GM12878 (cell line): ENCODE results near the gene TMEM61. TPM values are rescaled to one million over a fixed set of nuclear protein-coding genes. Genes with fewer than 3 reads are reported as not detected.

Source experiments
- BCLAF1 ChIP-seq: fragments of 450-650 bp; IDR thresholded peaks from 2 replicates; pipeline ENCODE4 v1.6.1; 2017; ENCODE audit warnings: antibody characterized with exemption, mild to moderate bottlenecking, moderate library complexity
- FOXK2 ChIP-seq: fragments of 450-650 bp; IDR thresholded peaks from 2 replicates; pipeline ENCODE4 v1.6.1; 2017; ENCODE audit warnings: mild to moderate bottlenecking, moderate library complexity
- JUNB ChIP-seq: IDR thresholded peaks from 2 replicates; pipeline ENCODE4 v1.6.1; 2016; ENCODE audit warnings: antibody characterized with exemption, mild to moderate bottlenecking
- MXI1 ChIP-seq: fragments of 150-350 bp; IDR thresholded peaks from 2 replicates; pipeline ENCODE4 v1.6.1; 2011; ENCODE audit warnings: low read depth, mild to moderate bottlenecking, inconsistent platforms, low read length, improper control_type of control experiment
- SIX5 ChIP-seq: IDR thresholded peaks from 2 replicates; pipeline ENCODE4 v1.6.1; 2011; ENCODE audit warnings: mild to moderate bottlenecking, low read depth, low read length, moderate library complexity; ENCODE audit not compliant: severe bottlenecking
- USF1 ChIP-seq: IDR thresholded peaks from 2 replicates; pipeline ENCODE4 v1.6.1; 2011; ENCODE audit warnings: borderline replicate concordance, low read depth, mild to moderate bottlenecking, moderate library complexity, mixed read lengths, low read length; ENCODE audit not compliant: insufficient read depth; ENCODE audit errors: extremely low read length
- polyA plus RNA-seq, 11 experiments: library from polyadenylated mRNA; depleted of rRNA in 4 of 11; unstranded in 6 of 11; stranded (reverse) in 5 of 11; fragments of >200 nt; fragmentation: Nextera tagmentation in 4 of 11; fragmentation: Illumina TruSeq in 1 of 11; extraction: Ambion mirVana in 4 of 11; extraction: Trizol in 1 of 11; gene quantifications; 1 replicate in 1 of 11; 2 replicates in 10 of 11; pipeline versions ENCODE4 v1.2.1 to v1.2.3, GENCODE V29; 2011 to 2016; ENCODE audit warnings: inconsistent platforms in 2 of 11, missing spikeins in 2 of 11, low read depth in 1 of 11
- total RNA-seq, 4 experiments: library from RNA; depleted of rRNA in 3 of 4; stranded (reverse); fragments of >200 nt in 3 of 4; fragmentation: Illumina TruSeq in 1 of 4; extraction: Trizol in 1 of 4; gene quantifications; 2 replicates each; pipeline versions ENCODE4 v1.2.1 to v1.2.3, GENCODE V29; 2013 to 2021
- TF ChIP-seq, protein P1 (sequence below): fragments of 450-650 bp; formaldehyde crosslinking; IDR thresholded peaks from 2 replicates; pipeline ENCODE4 v1.4.0; 2020; ENCODE audit warnings: mild to moderate bottlenecking, moderate library complexity

The TMEM61 gene
- total and polyA plus RNA-seq, 10 of the 15 experiments (the other 5 are each of a cell fraction or from before 2014, with no cell fraction given): not detected

DNA sequence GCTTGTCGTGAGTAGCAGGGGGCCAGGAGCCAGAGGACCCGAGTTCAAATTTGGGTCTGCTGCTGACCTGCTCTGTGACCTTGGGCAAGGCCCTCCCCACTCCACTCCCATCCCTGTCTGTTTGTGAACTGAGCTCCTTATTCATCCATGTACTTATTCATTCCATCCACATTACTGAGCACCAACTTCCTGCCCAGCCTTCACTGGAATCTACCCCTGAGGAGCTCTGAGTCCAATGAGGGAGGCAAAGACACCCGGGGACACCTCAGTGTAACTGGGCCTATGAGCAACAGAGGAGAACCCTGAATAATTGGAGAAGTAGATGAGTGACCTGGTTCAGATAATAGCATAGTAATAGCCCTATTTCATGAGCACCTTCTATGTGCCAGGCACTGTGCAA, 27.2 kb downstream of the TMEM61 start (continued):
- no peak for TF ChIP-seq BCLAF1
- TF ChIP-seq MXI1: no peak
- TF ChIP-seq SIX5: no peak
- TF ChIP-seq, protein P1, sequence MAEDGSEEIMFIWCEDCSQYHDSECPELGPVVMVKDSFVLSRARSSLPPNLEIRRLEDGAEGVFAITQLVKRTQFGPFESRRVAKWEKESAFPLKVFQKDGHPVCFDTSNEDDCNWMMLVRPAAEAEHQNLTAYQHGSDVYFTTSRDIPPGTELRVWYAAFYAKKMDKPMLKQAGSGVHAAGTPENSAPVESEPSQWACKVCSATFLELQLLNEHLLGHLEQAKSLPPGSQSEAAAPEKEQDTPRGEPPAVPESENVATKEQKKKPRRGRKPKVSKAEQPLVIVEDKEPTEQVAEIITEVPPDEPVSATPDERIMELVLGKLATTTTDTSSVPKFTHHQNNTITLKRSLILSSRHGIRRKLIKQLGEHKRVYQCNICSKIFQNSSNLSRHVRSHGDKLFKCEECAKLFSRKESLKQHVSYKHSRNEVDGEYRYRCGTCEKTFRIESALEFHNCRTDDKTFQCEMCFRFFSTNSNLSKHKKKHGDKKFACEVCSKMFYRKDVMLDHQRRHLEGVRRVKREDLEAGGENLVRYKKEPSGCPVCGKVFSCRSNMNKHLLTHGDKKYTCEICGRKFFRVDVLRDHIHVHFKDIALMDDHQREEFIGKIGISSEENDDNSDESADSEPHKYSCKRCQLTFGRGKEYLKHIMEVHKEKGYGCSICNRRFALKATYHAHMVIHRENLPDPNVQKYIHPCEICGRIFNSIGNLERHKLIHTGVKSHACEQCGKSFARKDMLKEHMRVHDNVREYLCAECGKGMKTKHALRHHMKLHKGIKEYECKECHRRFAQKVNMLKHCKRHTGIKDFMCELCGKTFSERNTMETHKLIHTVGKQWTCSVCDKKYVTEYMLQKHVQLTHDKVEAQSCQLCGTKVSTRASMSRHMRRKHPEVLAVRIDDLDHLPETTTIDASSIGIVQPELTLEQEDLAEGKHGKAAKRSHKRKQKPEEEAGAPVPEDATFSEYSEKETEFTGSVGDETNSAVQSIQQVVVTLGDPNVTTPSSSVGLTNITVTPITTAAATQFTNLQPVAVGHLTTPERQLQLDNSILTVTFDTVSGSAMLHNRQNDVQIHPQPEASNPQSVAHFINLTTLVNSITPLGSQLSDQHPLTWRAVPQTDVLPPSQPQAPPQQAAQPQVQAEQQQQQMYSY (CRISPR knock-in tag): no peak
- no peak for TF ChIP-seq USF1
- TF ChIP-seq JUNB: no peak
- TF ChIP-seq FOXK2: no peak
- TF ChIP-seq, all 136 proteins: peak for 0
